GM21423 (cell line): ENCODE results near the gene DPP10.
"Not testable (repeated sequence)": the region's sequence is repeated elsewhere in the genome, so short reads cannot be mapped to it uniquely, and the experiment has no call there.

Experiments used
- ATAC-seq: cut with Tn5 transposase; IDR thresholded peaks from one replicate; pipeline ENCODE4 v1.9.1; 2021; ENCODE audit warnings: mild to moderate bottlenecking, moderate library complexity; ENCODE audit not compliant: unreplicated experiment

Gene DPP10

GRCh38 chr2:114507744-114508143, 65.3 kb downstream of the DPP10 start:
- ATAC-seq = no peak

GRCh38 chr2:114515882-114516281, 73.4 kb downstream of the DPP10 start:
- ATAC-seq = no peak

GRCh38 chr2:114517580-114517979, 75.1 kb downstream of the DPP10 start:
- ATAC-seq = no peak

- no peak for ATAC-seq
Measured at GRCh38 chr2:114518738-114519137, 76.3 kb downstream of the DPP10 start.

- not testable (repeated sequence) for ATAC-seq
Measured at GRCh38 chr2:114522612-114523011, 80.2 kb downstream of the DPP10 start.

- ATAC-seq = no peak
Measured at GRCh38 chr2:114525955-114526354, 83.5 kb downstream of the DPP10 start.

GRCh38 chr2:114526841-114527240, 84.4 kb downstream of the DPP10 start:
- no peak for ATAC-seq

- no peak for ATAC-seq
Measured at GRCh38 chr2:114527330-114527983, 85.0 kb downstream of the DPP10 start.

GRCh38 chr2:114534116-114535084, 92.0 kb downstream of the DPP10 start:
- no peak for ATAC-seq

GRCh38 chr2:114537777-114538176, 95.3 kb downstream of the DPP10 start:
- ATAC-seq = no peak

GRCh38 chr2:114542695-114543094, 100.3 kb downstream of the DPP10 start:
- no peak for ATAC-seq

- no peak for ATAC-seq
Measured at GRCh38 chr2:114543236-114543766, 100.9 kb downstream of the DPP10 start.

GRCh38 chr2:114545052-114545451, 102.6 kb downstream of the DPP10 start:
- no peak for ATAC-seq

- no peak for ATAC-seq
Measured at GRCh38 chr2:114546531-114546930, 104.1 kb downstream of the DPP10 start.

GRCh38 chr2:114548151-114548550, 105.7 kb downstream of the DPP10 start:
- no peak for ATAC-seq

GRCh38 chr2:114550364-114550763, 107.9 kb downstream of the DPP10 start:
- no peak for ATAC-seq

GRCh38 chr2:114550895-114551793, 108.7 kb downstream of the DPP10 start:
- no peak for ATAC-seq

GRCh38 chr2:114553027-114553426, 110.6 kb downstream of the DPP10 start:
- ATAC-seq = no peak

GRCh38 chr2:114569166-114569565, 126.7 kb downstream of the DPP10 start:
- ATAC-seq = no peak

GRCh38 chr2:114577657-114578056, 135.2 kb downstream of the DPP10 start:
- ATAC-seq = no peak

- ATAC-seq = no peak
Measured at GRCh38 chr2:114579542-114579941, 137.1 kb downstream of the DPP10 start.
